ENCODE results near the gene SLC44A2. TPM values are rescaled to one million over a fixed set of nuclear protein-coding genes. Genes with fewer than 3 reads are reported as not detected.

SLC44A2 gene
- total and polyA plus RNA-seq, 2 of the 13 experiments (the other 11 are each of a cell fraction or from before 2014, with no cell fraction given): 2.4 to 5.6 TPM

- TF ChIP-seq DDIT3 (CRISPR knock-in tag; IDR thresholded peaks at IDR 0.05) (no peak), ASH2L (IDR thresholded peaks at IDR 0.05; ENCODE audit: insufficient read length, low read depth, low read length) (no peak), PRPF4 (IDR thresholded peaks at IDR 0.05; ENCODE audit: low read depth, low read length, poor library complexity, severe bottlenecking) (no peak), RBM22 (optimal IDR thresholded peaks at IDR 0.05; ENCODE audit: low read length) (peak; percentile 44), SNAPC4 (CRISPR knock-in tag; IDR thresholded peaks at IDR 0.05) (no peak; the same call in 1 of the 2 replicates), HINFP (CRISPR knock-in tag; IDR thresholded peaks at IDR 0.05; ENCODE audit: low read depth) (peak; percentile 41; the same call in 1 of the 2 replicates), CREBL2 (CRISPR knock-in tag; IDR thresholded peaks at IDR 0.05; ENCODE audit: borderline replicate concordance) (0 out of 2 replicates have a peak, but pooled peaks have one; percentile 14), CREM (IDR thresholded peaks at IDR 0.05) (peak; percentile 97), CREM (CRISPR knock-in tag; IDR thresholded peaks at IDR 0.05) (no peak), WIZ (CRISPR knock-in tag; IDR thresholded peaks at IDR 0.05) (no peak; the same call in 1 of the 2 replicates), ZNF629 (CRISPR knock-in tag; conservative IDR thresholded peaks at IDR 0.05) (no peak), CBX1 (IDR thresholded peaks at IDR 0.05; ENCODE audit: low read depth) (peak; percentile 88), SMYD3 (CRISPR knock-in tag; IDR thresholded peaks at IDR 0.05) (0 out of 2 replicates have a peak, but pooled peaks have one; percentile 19), ZNF720 (CRISPR knock-in tag; IDR thresholded peaks at IDR 0.05) (no peak), ARID4A (CRISPR knock-in tag; IDR thresholded peaks at IDR 0.05; ENCODE audit: borderline replicate concordance) (peak; percentile 95), ZNF644 (CRISPR knock-in tag; IDR thresholded peaks at IDR 0.05; ENCODE audit: low read depth) (no peak), MBD4 (IDR thresholded peaks at IDR 0.05; ENCODE audit: borderline replicate concordance, low read length) (no peak)
Measured at GRCh38 chr19:10653732-10654609, 28.6 kb downstream of the SLC44A2 start, which contains the start of gene ILF3 (continued).

Measured in HepG2 (cell line).